Heart left ventricle (tissue), 13 donors: ENCODE data around the gene FRMPD4.

Source experiments
- POLR2A ChIP-seq, 2 donors: fragments of 450-650 bp; IDR thresholded peaks; one replicate each; pipeline ENCODE4 v1.6.1; 2017; ENCODE audit warnings: antibody characterized with exemption in 2 of 2, mild to moderate bottlenecking in 2 of 2, moderate library complexity in 2 of 2
- TF ChIP-seq, protein P1 (sequence below), 12 donors: fragments of 200-600 bp; sonication (generic) in 4 of 12; IDR thresholded peaks; one replicate each; pipeline versions ENCODE4 v1.5.0 to v1.8.0; 2018 to 2022; ENCODE audit warnings: antibody characterized with exemption in 12 of 12, mild to moderate bottlenecking in 5 of 12
- donor health status: ischemic (EF 13 %, LVEDD 7.1; RV severe dilation, severe dysfunction).
- donor health status: DM: no; HTN: yes; CAD: no.
- donor health status: DM: no; HTN: no; CAD: no.
- donor health status: ischemic (EF 25% LVEDD 6.9; RV normal size, moderate dysfunction).
- donor health status: ischemic (EF 25% LVEDD 5.7; RV mildly dilated, moderate dysfunction).
- donor health status: ischemic (EF 35%, LVEDD 5.7; RV mildly dilated, moderate dysfunction).
- donor health status: nonischemic (EF 11% LVEDD 7.7; RV severe dilation, severe dysfunction).
- donor health status: DM: yes; HTN: yes; CAD: no.
- donor health status: PGD.
- donor health status: ischemic (EF 29% LVEDD 5.4; RV normal size, mild dysfunction).
- donor health status: nonischemic (EF 23%, LVEDD 6.1; RV moderate dilation, normal function).

DNA sequence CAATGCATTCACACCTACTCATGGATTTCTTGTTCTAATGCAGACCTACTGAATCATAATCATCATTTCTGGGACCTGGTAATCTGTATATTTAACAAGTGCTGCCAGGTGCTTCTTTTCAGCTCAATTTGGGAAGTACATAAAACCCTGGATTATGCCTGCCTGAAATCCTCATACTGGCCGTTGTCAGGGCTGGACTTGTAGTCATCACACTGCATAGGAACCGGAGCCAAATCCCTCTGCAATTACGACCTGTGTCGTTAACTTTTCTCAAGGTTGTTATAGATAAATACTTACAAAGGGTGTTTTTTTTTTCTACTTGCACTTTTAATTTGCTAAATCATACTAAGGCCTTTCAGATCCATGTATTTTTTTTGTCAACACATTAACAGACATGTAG, 358.1 kb downstream of the FRMPD4 start:
- TF ChIP-seq, protein P1, sequence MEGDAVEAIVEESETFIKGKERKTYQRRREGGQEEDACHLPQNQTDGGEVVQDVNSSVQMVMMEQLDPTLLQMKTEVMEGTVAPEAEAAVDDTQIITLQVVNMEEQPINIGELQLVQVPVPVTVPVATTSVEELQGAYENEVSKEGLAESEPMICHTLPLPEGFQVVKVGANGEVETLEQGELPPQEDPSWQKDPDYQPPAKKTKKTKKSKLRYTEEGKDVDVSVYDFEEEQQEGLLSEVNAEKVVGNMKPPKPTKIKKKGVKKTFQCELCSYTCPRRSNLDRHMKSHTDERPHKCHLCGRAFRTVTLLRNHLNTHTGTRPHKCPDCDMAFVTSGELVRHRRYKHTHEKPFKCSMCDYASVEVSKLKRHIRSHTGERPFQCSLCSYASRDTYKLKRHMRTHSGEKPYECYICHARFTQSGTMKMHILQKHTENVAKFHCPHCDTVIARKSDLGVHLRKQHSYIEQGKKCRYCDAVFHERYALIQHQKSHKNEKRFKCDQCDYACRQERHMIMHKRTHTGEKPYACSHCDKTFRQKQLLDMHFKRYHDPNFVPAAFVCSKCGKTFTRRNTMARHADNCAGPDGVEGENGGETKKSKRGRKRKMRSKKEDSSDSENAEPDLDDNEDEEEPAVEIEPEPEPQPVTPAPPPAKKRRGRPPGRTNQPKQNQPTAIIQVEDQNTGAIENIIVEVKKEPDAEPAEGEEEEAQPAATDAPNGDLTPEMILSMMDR (IDR thresholded peaks at IDR 0.05) = no peak
- no peak for TF ChIP-seq POLR2A (IDR thresholded peaks at IDR 0.05)
